Endothelial cell (in vitro differentiated cells): ENCODE results near the gene FOXO6. TPM values are rescaled to one million over a fixed set of nuclear protein-coding genes. Genes with fewer than 3 reads are reported as not detected.

Experiments
- DNase-seq: peaks from one replicate; pipeline ENCODE4 v3.0.0; 2021; ENCODE audit warnings: low spot score
- H3K27ac Mint-ChIP-seq: one replicate; pipeline ENCODE4 v1.8.0; 2021; ENCODE audit warnings: mixed read lengths, inconsistent platforms; ENCODE audit not compliant: unreplicated experiment
- H3K27me3 Mint-ChIP-seq: one replicate; pipeline ENCODE4 v1.8.0; 2021; ENCODE audit warnings: mild to moderate bottlenecking, moderate library complexity, mixed read lengths, inconsistent platforms; ENCODE audit not compliant: unreplicated experiment
- H3K36me3 Mint-ChIP-seq: one replicate; pipeline ENCODE4 v1.8.0; 2021; ENCODE audit warnings: mild to moderate bottlenecking, low read depth, mixed read lengths, inconsistent platforms; ENCODE audit not compliant: unreplicated experiment
- H3K4me1 Mint-ChIP-seq: one replicate; pipeline ENCODE4 v1.8.0; 2021; ENCODE audit warnings: mild to moderate bottlenecking, mixed read lengths, inconsistent platforms; ENCODE audit not compliant: unreplicated experiment
- H3K4me3 Mint-ChIP-seq: one replicate; pipeline ENCODE4 v1.8.0; 2021; ENCODE audit warnings: mild to moderate bottlenecking, mixed read lengths, inconsistent platforms; ENCODE audit not compliant: unreplicated experiment
- H3K9me3 Mint-ChIP-seq: one replicate; pipeline ENCODE4 v1.8.0; 2021; ENCODE audit warnings: mixed read lengths, inconsistent platforms; ENCODE audit not compliant: unreplicated experiment
- total RNA-seq: library from RNA; stranded (reverse); fragmentation: NEBNext Ultra II Directional; extraction: Animal tissue kit (Norgen Biotek cat#: 25700); gene quantifications from one replicate; pipeline ENCODE4 v1.2.1, GENCODE V29; 2021; ENCODE audit not compliant: unreplicated experiment
- TF ChIP-seq, protein P1 (sequence below): fragments of 200-600 bp; sonication (generic); IDR thresholded peaks from one replicate; pipeline ENCODE4 v1.5.0; 2021; ENCODE audit warnings: antibody characterized with exemption; ENCODE audit not compliant: unreplicated experiment

FOXO6 gene
- total RNA-seq, 1 donor from 2014 or later = 0.23 TPM

DNA sequence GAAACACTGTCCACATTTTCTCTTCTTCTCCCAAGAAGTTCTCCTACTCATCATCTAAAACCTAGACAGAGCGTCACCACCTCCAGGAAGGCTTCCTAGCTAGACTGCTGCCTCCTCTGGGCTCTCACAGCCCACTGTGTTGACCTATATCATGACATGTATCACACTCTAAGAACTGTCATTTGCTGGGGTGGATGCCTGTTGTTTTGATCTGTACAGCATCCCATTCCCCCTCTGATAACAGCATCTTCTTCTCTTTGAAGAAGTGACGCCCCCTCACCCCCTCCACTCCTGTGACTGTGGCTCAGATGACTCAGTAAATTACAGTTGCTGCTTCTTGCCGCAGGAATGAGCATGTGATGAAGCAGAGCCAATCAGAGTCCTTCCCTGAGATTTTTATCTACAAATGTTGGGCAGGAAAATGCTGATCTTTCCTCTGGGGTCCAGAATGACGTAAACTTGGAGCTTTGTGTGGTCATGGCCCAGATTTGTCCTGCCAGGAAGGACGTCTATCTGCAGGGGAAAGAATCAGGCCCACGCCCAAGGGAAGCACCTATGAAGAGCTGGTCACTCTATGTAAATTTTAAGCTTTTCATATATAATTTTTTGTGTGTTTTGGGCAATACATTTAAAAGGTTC lies 28.0 kb upstream of the FOXO6 start:
- H3K4me1 Mint-ChIP-seq = peaks cover 2% of the 10 kb centered on the region
- H3K36me3 Mint-ChIP-seq = no peaks in the 10 kb centered on the region
- no peak overlapping the region for H3K4me3 Mint-ChIP-seq
- peaks cover 4% of the 10 kb centered on the region for H3K27me3 Mint-ChIP-seq
- H3K9me3 Mint-ChIP-seq = no peaks in the 10 kb centered on the region
- H3K27ac Mint-ChIP-seq = no peak overlapping the region
- TF ChIP-seq, protein P1, sequence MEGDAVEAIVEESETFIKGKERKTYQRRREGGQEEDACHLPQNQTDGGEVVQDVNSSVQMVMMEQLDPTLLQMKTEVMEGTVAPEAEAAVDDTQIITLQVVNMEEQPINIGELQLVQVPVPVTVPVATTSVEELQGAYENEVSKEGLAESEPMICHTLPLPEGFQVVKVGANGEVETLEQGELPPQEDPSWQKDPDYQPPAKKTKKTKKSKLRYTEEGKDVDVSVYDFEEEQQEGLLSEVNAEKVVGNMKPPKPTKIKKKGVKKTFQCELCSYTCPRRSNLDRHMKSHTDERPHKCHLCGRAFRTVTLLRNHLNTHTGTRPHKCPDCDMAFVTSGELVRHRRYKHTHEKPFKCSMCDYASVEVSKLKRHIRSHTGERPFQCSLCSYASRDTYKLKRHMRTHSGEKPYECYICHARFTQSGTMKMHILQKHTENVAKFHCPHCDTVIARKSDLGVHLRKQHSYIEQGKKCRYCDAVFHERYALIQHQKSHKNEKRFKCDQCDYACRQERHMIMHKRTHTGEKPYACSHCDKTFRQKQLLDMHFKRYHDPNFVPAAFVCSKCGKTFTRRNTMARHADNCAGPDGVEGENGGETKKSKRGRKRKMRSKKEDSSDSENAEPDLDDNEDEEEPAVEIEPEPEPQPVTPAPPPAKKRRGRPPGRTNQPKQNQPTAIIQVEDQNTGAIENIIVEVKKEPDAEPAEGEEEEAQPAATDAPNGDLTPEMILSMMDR = no peak
- no peak for DNase-seq

DNA sequence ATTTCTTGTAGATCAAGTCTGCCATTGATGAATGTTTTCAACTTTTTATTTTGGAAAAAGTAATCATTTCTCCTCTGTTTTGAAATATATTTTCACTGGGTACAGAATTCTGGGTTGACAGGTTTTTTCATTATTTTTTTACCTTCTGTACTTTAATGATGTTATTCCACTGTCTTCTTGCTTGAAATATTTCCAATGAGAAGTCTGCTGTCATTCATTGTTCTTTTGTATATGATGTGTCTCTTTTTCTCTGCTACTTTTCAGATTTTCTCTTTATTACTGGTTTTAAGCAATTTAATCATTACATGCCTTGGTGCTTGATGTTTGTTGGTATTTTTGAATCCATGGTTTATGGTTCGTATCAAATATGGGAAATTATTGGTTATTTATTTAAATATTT lies 22.4 kb upstream of the FOXO6 start:
- Mint-ChIP-seq H3K27ac (no peak overlapping the region), H3K4me3 (no peak overlapping the region), H3K4me1 (no peaks in the 10 kb centered on the region), H3K27me3 (no peaks in the 10 kb centered on the region), H3K9me3 (no peaks in the 10 kb centered on the region), H3K36me3 (no peaks in the 10 kb centered on the region)
- TF ChIP-seq, protein P1 = no peak
- no peak for DNase-seq

DNA sequence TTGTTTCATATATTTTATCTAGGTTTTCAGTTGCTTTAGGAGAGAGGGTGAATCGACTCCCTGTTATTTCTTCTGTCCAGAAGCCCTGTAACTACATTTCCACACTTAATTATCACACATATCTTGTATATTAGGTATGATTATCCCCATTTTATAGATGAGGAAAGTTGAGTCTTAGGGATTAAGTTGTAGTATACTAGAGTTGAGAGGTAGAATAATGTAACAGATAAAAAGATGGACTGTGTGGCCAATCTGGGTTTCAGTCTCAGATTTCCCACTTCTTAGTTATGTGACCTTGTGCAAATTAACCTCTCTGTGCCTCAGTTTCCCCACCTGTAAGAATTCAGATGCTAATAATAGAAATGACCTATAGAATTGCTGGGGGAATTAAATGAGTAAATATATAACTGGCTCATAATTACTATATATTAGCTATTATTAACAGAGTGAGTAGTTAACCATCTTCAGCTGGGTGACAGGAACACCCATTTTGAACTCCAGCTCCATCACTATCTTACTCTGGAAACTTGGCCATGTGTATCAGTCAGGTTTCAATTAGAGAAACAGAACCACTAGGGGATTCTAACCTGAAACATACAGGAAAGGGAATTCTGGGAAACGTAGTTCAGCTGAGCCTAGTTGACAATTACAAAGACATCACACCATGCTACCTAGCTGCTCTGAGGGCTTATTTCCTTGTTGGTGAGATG lies 20.4 kb upstream of the FOXO6 start:
- TF ChIP-seq, protein P1 = no peak
- peaks cover 2% of the 10 kb centered on the region for H3K4me1 Mint-ChIP-seq
- no peak overlapping the region for H3K4me3 Mint-ChIP-seq
- no peak overlapping the region for H3K27ac Mint-ChIP-seq
- H3K27me3 Mint-ChIP-seq = peaks cover under 1% of the 10 kb centered on the region
- no peaks in the 10 kb centered on the region for H3K36me3 Mint-ChIP-seq
- H3K9me3 Mint-ChIP-seq = no peaks in the 10 kb centered on the region
- DNase-seq = no peak

DNA sequence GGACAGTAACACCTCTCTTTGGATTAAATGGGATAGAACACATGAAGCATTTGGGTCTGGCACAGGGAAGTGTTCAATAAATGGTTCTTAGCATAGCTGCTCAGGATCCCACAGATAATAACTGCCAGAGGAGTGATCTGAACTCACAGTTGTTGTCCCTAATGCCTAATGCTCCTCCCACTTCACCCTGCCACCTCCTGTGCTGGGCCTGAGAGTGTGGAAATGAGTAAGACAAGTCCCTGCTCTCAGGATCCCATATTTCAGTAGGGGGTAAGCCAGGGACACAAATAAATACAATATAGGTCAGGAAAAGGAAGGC lies 19.9 kb upstream of the FOXO6 start:
- DNase-seq = no peak
- Mint-ChIP-seq H3K4me3 (no peak overlapping the region), H3K4me1 (peaks cover 2% of the 10 kb centered on the region), H3K27me3 (peaks cover 4% of the 10 kb centered on the region), H3K9me3 (no peaks in the 10 kb centered on the region), H3K27ac (no peak overlapping the region), H3K36me3 (no peaks in the 10 kb centered on the region)
- TF ChIP-seq, protein P1 = no peak
